Lung (tissue), 12 donors: ENCODE results near the gene POLR2C. TPM values are rescaled to one million over a fixed set of nuclear protein-coding genes. Genes with fewer than 3 reads are reported as not detected.

ENCODE experiments used
- ATAC-seq: fragments of 200-7000 bp; cut with Tn5 transposase; one replicate; pipeline ENCODE4 v1.9.1; 2020; ENCODE audit warnings: moderate number of reproducible peaks; ENCODE audit not compliant: insufficient read depth, low FRiP score
- DNase-seq, 3 donors: peaks; one replicate each; pipeline ENCODE4 v3.0.0-alpha.2; 2013 to 2017
- H3K27ac ChIP-seq, 2 donors: one replicate each; pipeline ENCODE4 v1.5.1; 2013; ENCODE audit warnings: mild to moderate bottlenecking in 2 of 2, moderate library complexity in 2 of 2, control low read depth in 1 of 2, inconsistent platforms in 1 of 2, low read depth in 1 of 2, low read length in 1 of 2
- H3K27me3 ChIP-seq, 3 donors: one replicate each; pipeline ENCODE4 v1.5.1; 2013; ENCODE audit warnings: low read length in 2 of 3; ENCODE audit not compliant: control insufficient read depth in 3 of 3, insufficient read depth in 3 of 3
- H3K36me3 ChIP-seq, 4 donors: one replicate each; pipeline ENCODE4 v1.5.1; 2013; ENCODE audit warnings: low read length in 4 of 4, mild to moderate bottlenecking in 1 of 4, moderate library complexity in 1 of 4; ENCODE audit not compliant: control insufficient read depth in 4 of 4, insufficient read depth in 4 of 4
- H3K4me1 ChIP-seq, 5 donors: one replicate each; pipeline ENCODE4 v1.5.1; 2013; ENCODE audit warnings: low read length in 5 of 5, mild to moderate bottlenecking in 2 of 5, moderate library complexity in 1 of 5; ENCODE audit not compliant: control insufficient read depth in 5 of 5, insufficient read depth in 5 of 5
- H3K4me3 ChIP-seq: one replicate; pipeline ENCODE4 v1.5.1; 2013; ENCODE audit warnings: mild to moderate bottlenecking, control low read depth, moderate library complexity
- H3K9ac ChIP-seq, 2 donors: one replicate each; pipeline ENCODE4 v1.5.1; 2013; ENCODE audit warnings: low read length in 2 of 2, control low read depth in 1 of 2; ENCODE audit not compliant: insufficient read depth in 1 of 2
- H3K9me3 ChIP-seq, 4 donors: one replicate each; pipeline ENCODE4 v1.5.1; 2013; ENCODE audit warnings: low read length in 3 of 4, mild to moderate bottlenecking in 1 of 4, moderate library complexity in 1 of 4; ENCODE audit not compliant: control insufficient read depth in 4 of 4, insufficient read depth in 3 of 4
- WGBS, 2 donors: extraction: QIAGEN DNeasy Blood & Tissue Kit; methylation state at CpG; one replicate each; pipeline ENCODE4 v1.1.7; 2013; 5-methylcytosine and 5-hydroxymethylcytosine counted together
- polyA plus RNA-seq, 2 donors: library from polyadenylated mRNA; stranded (reverse); fragments of 200-250 nt; gene quantifications; one replicate each; pipeline ENCODE4 v1.2.1, GENCODE V29; 2013
- total RNA-seq, 2 donors: library from RNA; depleted of rRNA in 1 of 2; stranded (reverse); fragments of >200 nt in 1 of 2; gene quantifications; one replicate each; pipeline ENCODE4 v1.2.1, GENCODE V29; 2014 to 2021
- TF ChIP-seq, protein P1 (sequence below): IDR thresholded peaks from 2 replicates; pipeline ENCODE4 v1.5.1; 2012; ENCODE audit warnings: mild to moderate bottlenecking; ENCODE audit errors: control extremely low read depth, extremely low read depth
- donor health status: control.
- donor health status: control.
- donor health status: Bipolar disorder and iron deficiency.
- donor health status: healthy.
- donor health status: DM: yes; HTN: yes; CAD: no.

Gene POLR2C
- total and polyA plus RNA-seq, 4 donors = 65.8 to 124 (median 82.5) TPM

- Histone ChIP-seq H3K9me3 (no peaks in the 10 kb centered on the region), H3K27me3 (no peaks in the 10 kb centered on the region), H3K9ac (no peak overlapping the region), H3K4me3 (no peak overlapping the region), H3K27ac (no peak overlapping the region), H3K36me3 (peaks cover 0 to 30% (median 16%) of the 10 kb centered on the region in 4 donors), H3K4me1 (peaks cover 0 to 8% (median 0%) of the 10 kb centered on the region in 5 donors)
- TF ChIP-seq, protein P1, sequence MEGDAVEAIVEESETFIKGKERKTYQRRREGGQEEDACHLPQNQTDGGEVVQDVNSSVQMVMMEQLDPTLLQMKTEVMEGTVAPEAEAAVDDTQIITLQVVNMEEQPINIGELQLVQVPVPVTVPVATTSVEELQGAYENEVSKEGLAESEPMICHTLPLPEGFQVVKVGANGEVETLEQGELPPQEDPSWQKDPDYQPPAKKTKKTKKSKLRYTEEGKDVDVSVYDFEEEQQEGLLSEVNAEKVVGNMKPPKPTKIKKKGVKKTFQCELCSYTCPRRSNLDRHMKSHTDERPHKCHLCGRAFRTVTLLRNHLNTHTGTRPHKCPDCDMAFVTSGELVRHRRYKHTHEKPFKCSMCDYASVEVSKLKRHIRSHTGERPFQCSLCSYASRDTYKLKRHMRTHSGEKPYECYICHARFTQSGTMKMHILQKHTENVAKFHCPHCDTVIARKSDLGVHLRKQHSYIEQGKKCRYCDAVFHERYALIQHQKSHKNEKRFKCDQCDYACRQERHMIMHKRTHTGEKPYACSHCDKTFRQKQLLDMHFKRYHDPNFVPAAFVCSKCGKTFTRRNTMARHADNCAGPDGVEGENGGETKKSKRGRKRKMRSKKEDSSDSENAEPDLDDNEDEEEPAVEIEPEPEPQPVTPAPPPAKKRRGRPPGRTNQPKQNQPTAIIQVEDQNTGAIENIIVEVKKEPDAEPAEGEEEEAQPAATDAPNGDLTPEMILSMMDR = no peak
- 88 to 95% methylated on average over 6 of the region's 6 CpGs for WGBS, 2 donors
- DNase-seq = no peak
- no peak for ATAC-seq
Observed at GRCh38 chr16:57518922-57519321, 56.4 kb downstream of the POLR2C start.

GRCh38 chr16:57519796-57520360, 57.4 kb downstream of the POLR2C start:
- H3K9me3 ChIP-seq = no peaks in the 10 kb centered on the region
- H3K9ac ChIP-seq = no peak overlapping the region
- H3K36me3 ChIP-seq = peaks cover 0 to 30% (median 14%) of the 10 kb centered on the region in 4 donors
- whole genome bisulfite sequencing, 2 donors = 31 to 36% methylated on average over 10 of the region's 10 CpGs
- H3K27me3 ChIP-seq = no peaks in the 10 kb centered on the region
- peaks cover 0 to 3% (median 0%) of the 10 kb centered on the region in 5 donors for H3K4me1 ChIP-seq
- ATAC-seq = peak; percentile 78
- H3K27ac ChIP-seq = no peak overlapping the region
- peak; percentile 80 to 81 (median 81) for DNase-seq
- TF ChIP-seq, protein P1 = peak; percentile 85
- no peak overlapping the region for H3K4me3 ChIP-seq

Other genes with a start within 250 kb of the POLR2C start
- gene ARL2BP, start 217.4 kb upstream of the POLR2C start, total RNA-seq = 10 to 100 TPM; 45.1 to 63.2 TPM
- gene ARL2BP, start 217.4 kb upstream of the POLR2C start, polyA plus RNA-seq = 10 to 100 TPM; 32.8 to 43.2 TPM
- 10 to 100 TPM; 23.8 to 63.7 TPM for gene PLLP, start 178.0 kb upstream of the POLR2C start, total RNA-seq
- gene PLLP, start 178.0 kb upstream of the POLR2C start, polyA plus RNA-seq = 10 to 100 TPM; 59.6 to 98.7 TPM
- gene CCL22, start 103.9 kb upstream of the POLR2C start, total RNA-seq = 1 to 10 TPM in 1 of 2 donors, under 1 TPM in 1; 0.43 to 3.1 TPM
- 1 to 10 TPM in 1 of 2 donors, under 1 TPM in 1; 0.65 to 1.8 TPM for gene CCL22, start 103.9 kb upstream of the POLR2C start, polyA plus RNA-seq
- 10 to 100 TPM; 22.8 to 38.6 TPM for gene CX3CL1, start 90.2 kb upstream of the POLR2C start, total RNA-seq
- 10 to 100 TPM; 24.9 to 58.6 TPM for gene CX3CL1, start 90.2 kb upstream of the POLR2C start, polyA plus RNA-seq
- gene CCL17, start 57.9 kb upstream of the POLR2C start, total RNA-seq = 1 to 10 TPM in 1 of 2 donors, not detected in 1; 3.1 TPM
- 10 to 100 TPM in 1 of 2 donors, 1 to 10 TPM in 1; 3.5 to 39.3 TPM for gene CCL17, start 57.9 kb upstream of the POLR2C start, polyA plus RNA-seq
- gene CIAPIN1, start 15.3 kb upstream of the POLR2C start, total RNA-seq = 10 to 100 TPM; 41.2 to 69.6 TPM
- 10 to 100 TPM; 24.0 to 34.2 TPM for gene CIAPIN1, start 15.3 kb upstream of the POLR2C start, polyA plus RNA-seq
- 10 to 100 TPM; 42.2 to 51.1 TPM for gene COQ9, start 15.2 kb upstream of the POLR2C start, total RNA-seq
- 10 to 100 TPM; 42.5 to 59.5 TPM for gene COQ9, start 15.2 kb upstream of the POLR2C start, polyA plus RNA-seq
- gene DOK4, start 23.8 kb downstream of the POLR2C start, total RNA-seq = 10 to 100 TPM; 45.9 to 58.2 TPM
- 10 to 100 TPM; 19.7 to 56.3 TPM for gene DOK4, start 23.8 kb downstream of the POLR2C start, polyA plus RNA-seq
- 10 to 100 TPM in 1 of 2 donors, 1 to 10 TPM in 1; 9.1 to 14.0 TPM for gene CCDC102A, start 73.9 kb downstream of the POLR2C start, total RNA-seq
- gene CCDC102A, start 73.9 kb downstream of the POLR2C start, polyA plus RNA-seq = 1 to 10 TPM; 3.6 to 4.8 TPM
- gene ADGRG5, start 80.0 kb downstream of the POLR2C start, total RNA-seq = 1 to 10 TPM in 1 of 2 donors, under 1 TPM in 1; 0.74 to 2.0 TPM
- under 1 TPM; 0.43 to 0.52 TPM for gene ADGRG5, start 80.0 kb downstream of the POLR2C start, polyA plus RNA-seq
- gene ADGRG1, start 166.0 kb downstream of the POLR2C start, total RNA-seq = 10 to 100 TPM in 1 of 2 donors, 1 to 10 TPM in 1; 8.8 to 74.4 TPM
- 10 to 100 TPM; 18.9 to 37.2 TPM for gene ADGRG1, start 166.0 kb downstream of the POLR2C start, polyA plus RNA-seq
- 10 to 100 TPM in 1 of 2 donors, 1 to 10 TPM in 1; 3.9 to 14.8 TPM for gene ADGRG3, start 205.6 kb downstream of the POLR2C start, total RNA-seq
- 10 to 100 TPM in 1 of 2 donors, 1 to 10 TPM in 1; 1.8 to 66.2 TPM for gene ADGRG3, start 205.6 kb downstream of the POLR2C start, polyA plus RNA-seq
- gene DRC7, start 232.1 kb downstream of the POLR2C start, total RNA-seq = 10 to 100 TPM in 1 of 2 donors, 1 to 10 TPM in 1; 8.6 to 10.9 TPM
- 1 to 10 TPM; 2.5 to 4.2 TPM for gene DRC7, start 232.1 kb downstream of the POLR2C start, polyA plus RNA-seq